BJ (cell line): ENCODE results near the gene TCF23. TPM values are rescaled to one million over a fixed set of nuclear protein-coding genes. Genes with fewer than 3 reads are reported as not detected.

Source experiments
- CTCF ChIA-PET: fragments of 350-600 bp; formaldehyde crosslinking; extraction: SDS; loops from one replicate; lab custom pipeline; 2021; ENCODE audit warnings: antibody characterized with exemption, inconsistent platforms; lab: Yijun Ruan, JAX
- POLR2A ChIA-PET: fragments of 300-600 bp; sonication (Branson Sonifier 250); formaldehyde crosslinking; extraction: SDS; loops from one replicate; lab custom pipeline; 2021; ENCODE audit warnings: antibody characterized with exemption; lab: Charles Lee
- DNase-seq: peaks from one replicate; pipeline ENCODE4 v3.0.0-alpha.2; 2011; ENCODE audit warnings: low read depth
- H3K27me3 ChIP-seq: 2 replicates; pipeline ENCODE4 v1.6.0; 2011; ENCODE audit warnings: low read length; ENCODE audit not compliant: control insufficient read depth, insufficient read depth
- H3K36me3 ChIP-seq: 2 replicates; pipeline ENCODE4 v1.5.1; 2011; ENCODE audit warnings: low read length; ENCODE audit not compliant: control insufficient read depth, insufficient read depth
- H3K4me3 ChIP-seq: 2 replicates; pipeline ENCODE4 v1.5.1; 2011; ENCODE audit warnings: low read depth, mild to moderate bottlenecking, control low read depth, low read length
- CTCF ChIP-seq: IDR thresholded peaks from 2 replicates; pipeline ENCODE4 v1.5.1; 2011; ENCODE audit warnings: low read depth, mild to moderate bottlenecking, control low read depth, inconsistent platforms, low read length, moderate library complexity; ENCODE audit not compliant: insufficient read depth
- polyA plus RNA-seq: library from polyadenylated mRNA; depleted of rRNA; stranded (reverse); fragments of >200 nt; gene quantifications from 2 replicates; pipeline ENCODE4 v1.2.3, GENCODE V29; 2011; rRNA removed

The TCF23 gene
- polyA plus RNA-seq, 1 experiment: not detected

DNA sequence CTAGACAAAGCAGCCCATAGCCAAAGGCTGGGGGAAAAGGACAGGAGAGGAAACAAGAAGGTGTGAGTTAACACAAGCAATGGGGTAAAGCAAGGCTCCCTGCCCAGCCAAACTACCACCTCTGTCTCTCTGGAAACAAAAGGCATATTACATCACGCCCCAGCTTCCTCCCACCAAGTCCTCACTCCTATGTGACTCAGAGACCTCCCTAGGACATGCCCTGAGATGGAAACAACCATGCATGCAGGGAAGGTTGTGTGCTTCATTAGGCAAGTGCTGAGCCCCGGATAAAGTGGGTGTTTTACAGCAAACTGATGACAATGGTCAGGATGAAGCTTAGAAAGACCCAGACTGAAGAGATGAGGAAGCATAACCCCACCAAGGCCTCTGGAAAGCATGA, 54.0 kb downstream of the TCF23 start:
- DNase-seq: no peak
- H3K4me3 ChIP-seq: no peak overlapping the region
- CTCF ChIA-PET: no interaction called here

GRCh38 chr2:27203741-27204140, 54.9 kb downstream of the TCF23 start:
- ChIA-PET CTCF (interaction anchor here (1.1 to 1.8 kb wide), 2 partner anchors 9 to 12 kb away, joined by 3 to 7 read pairs; no protein-coding TSS in a partner anchor), POLR2A (no interaction called here)
- Histone ChIP-seq H3K27me3 (no peaks in the 10 kb centered on the region), H3K36me3 (peaks cover 21% of the 10 kb centered on the region), H3K4me3 (no peak overlapping the region)
- no peak for DNase-seq
- no peak for TF ChIP-seq CTCF

More for the DNA sequence above, 54.0 kb downstream of the TCF23 start:
- no peaks in the 10 kb centered on the region for H3K27me3 ChIP-seq
- POLR2A ChIA-PET: interaction anchor here (0.5 kb wide), 1 partner anchor 35 kb away, joined by 3 read pairs; no protein-coding TSS in a partner anchor
- H3K36me3 ChIP-seq: peaks cover 18% of the 10 kb centered on the region
- TF ChIP-seq CTCF: no peak

DNA sequence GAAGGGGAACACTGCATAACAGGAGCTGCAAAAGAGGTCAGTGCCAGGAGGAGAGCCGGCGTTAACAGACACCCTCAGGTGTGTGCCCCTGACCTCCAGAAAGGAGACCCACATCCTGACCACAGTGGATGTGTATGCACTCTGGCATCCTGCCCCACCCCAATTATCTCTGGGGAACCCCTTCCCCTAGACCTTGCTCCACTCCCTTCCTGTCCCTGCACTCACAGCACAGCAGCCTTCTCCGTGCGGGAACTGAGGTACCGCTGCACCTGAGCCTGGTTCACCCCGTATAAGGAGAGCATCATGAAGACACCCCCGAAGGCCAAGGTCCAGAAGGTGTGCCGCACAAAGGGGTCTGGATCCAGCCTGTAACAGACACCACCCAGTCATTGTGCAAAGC, 55.8 kb downstream of the TCF23 start:
- no peak overlapping the region for H3K4me3 ChIP-seq
- peaks cover 21% of the 10 kb centered on the region for H3K36me3 ChIP-seq
- H3K27me3 ChIP-seq: no peaks in the 10 kb centered on the region
- POLR2A ChIA-PET: no interaction called here
- DNase-seq: no peak
- CTCF ChIA-PET: interaction anchor here (1.8 kb wide), 1 partner anchor 13 kb away, joined by 7 read pairs; no protein-coding TSS in a partner anchor
- no peak for TF ChIP-seq CTCF

DNA sequence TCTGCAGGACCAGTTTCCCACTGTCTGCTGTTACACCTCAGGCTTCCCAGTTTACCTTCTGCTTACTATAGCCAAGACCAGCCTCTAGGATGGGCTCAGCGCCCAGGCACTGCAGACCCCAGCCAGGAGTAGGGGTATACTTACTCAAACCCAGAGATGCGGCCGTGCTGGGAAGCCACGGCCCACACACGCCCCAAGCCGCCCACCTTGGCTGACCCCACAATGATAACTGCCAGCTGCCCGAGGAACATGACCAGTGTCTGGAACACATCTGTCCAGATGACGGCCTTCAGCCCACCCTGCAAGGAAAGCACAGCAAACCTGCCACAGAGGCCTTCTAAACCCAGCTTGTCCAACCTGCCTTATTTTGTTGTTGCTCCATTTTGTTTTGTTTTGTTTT, 56.4 kb downstream of the TCF23 start:
- ChIA-PET POLR2A (no interaction called here), CTCF (interaction anchor here (1.2 to 1.8 kb wide), 3 partner anchors 8 to 14 kb away, joined by 3 to 7 read pairs (median 4); no protein-coding TSS in a partner anchor)
- TF ChIP-seq CTCF: no peak
- H3K36me3 ChIP-seq: peaks cover 20% of the 10 kb centered on the region
- DNase-seq: no peak
- no peak overlapping the region for H3K4me3 ChIP-seq
- no peaks in the 10 kb centered on the region for H3K27me3 ChIP-seq

- no peak for DNase-seq
- ChIA-PET CTCF (interaction anchor here (1.2 to 1.3 kb wide), 3 partner anchors 10 to 97 kb away, joined by 3 to 4 read pairs (median 3); no protein-coding TSS in a partner anchor), POLR2A (no interaction called here)
- Histone ChIP-seq H3K4me3 (no peak overlapping the region), H3K36me3 (peaks cover 17% of the 10 kb centered on the region), H3K27me3 (no peaks in the 10 kb centered on the region)
- TF ChIP-seq CTCF: no peak
Measured at GRCh38 chr2:27206346-27206745, 57.5 kb downstream of the TCF23 start.

Other genes starting within 250 kb of the TCF23 start
- gene MAPRE3, start 178.4 kb upstream of the TCF23 start, polyA plus RNA-seq: 12.0 and 15.3 TPM in 2 replicates
- 145 and 235 TPM in 2 replicates for gene TMEM214, start 116.0 kb upstream of the TCF23 start, polyA plus RNA-seq
- gene AGBL5, start 97.3 kb upstream of the TCF23 start, polyA plus RNA-seq: 25.9 and 32.7 TPM in 2 replicates
- gene OST4, start 77.3 kb upstream of the TCF23 start, polyA plus RNA-seq: 755 and 887 TPM in 2 replicates
- gene EMILIN1, start 70.4 kb upstream of the TCF23 start, polyA plus RNA-seq: 43.4 and 81.3 TPM in 2 replicates
- 0.33 and 0.43 TPM in 2 replicates for gene KHK, start 62.2 kb upstream of the TCF23 start, polyA plus RNA-seq
- gene CGREF1, start 29.9 kb upstream of the TCF23 start, polyA plus RNA-seq: 4.8 and 6.9 TPM in 2 replicates
- gene ABHD1, start 25.2 kb upstream of the TCF23 start, polyA plus RNA-seq: 0.07 TPM in 1 of 2 replicates, not detected in the other
- 54.9 and 84.0 TPM in 2 replicates for gene PREB, start 14.4 kb upstream of the TCF23 start, polyA plus RNA-seq
- gene PRR30, start 9.6 kb upstream of the TCF23 start, polyA plus RNA-seq: not detected in 2 replicates
- gene ATRAID, start 63.0 kb downstream of the TCF23 start, polyA plus RNA-seq: 217 and 268 TPM in 2 replicates
- 22.3 and 33.7 TPM in 2 replicates for gene SLC5A6, start 63.3 kb downstream of the TCF23 start, polyA plus RNA-seq
- gene CAD, start 68.4 kb downstream of the TCF23 start, polyA plus RNA-seq: 12.4 and 26.6 TPM in 2 replicates
- 0.06 and 0.10 TPM in 2 replicates for gene SLC30A3, start 114.0 kb downstream of the TCF23 start, polyA plus RNA-seq
- not detected in 2 replicates for gene DNAJC5G, start 126.4 kb downstream of the TCF23 start, polyA plus RNA-seq
- gene TRIM54, start 133.4 kb downstream of the TCF23 start, polyA plus RNA-seq: 0.05 TPM in 1 of 2 replicates, not detected in the other
- 0.17 and 0.34 TPM in 2 replicates for gene UCN, start 159.4 kb downstream of the TCF23 start, polyA plus RNA-seq
- 177 and 188 TPM in 2 replicates for gene MPV17, start 174.1 kb downstream of the TCF23 start, polyA plus RNA-seq
- 32.1 and 39.0 TPM in 2 replicates for gene GTF3C2, start 207.8 kb downstream of the TCF23 start, polyA plus RNA-seq
- 39.6 and 42.8 TPM in 2 replicates for gene EIF2B4, start 221.3 kb downstream of the TCF23 start, polyA plus RNA-seq
- 134 and 154 TPM in 2 replicates for gene SNX17, start 221.6 kb downstream of the TCF23 start, polyA plus RNA-seq
- gene ZNF513, start 231.7 kb downstream of the TCF23 start, polyA plus RNA-seq: 8.4 and 12.2 TPM in 2 replicates